DND-41 (cell line): Measurements from ENCODE around the gene OR56A4.

Experiments
- CTCF ChIP-seq: IDR thresholded peaks from 2 replicates; pipeline ENCODE4 v1.5.1; 2012; ENCODE audit warnings: borderline replicate concordance, low read length, moderate library complexity, mild to moderate bottlenecking; ENCODE audit not compliant: poor library complexity, severe bottlenecking; ENCODE audit errors: extremely low read depth
- EZH2 ChIP-seq: IDR thresholded peaks from 3 replicates; pipeline ENCODE4 v1.6.1; 2012; ENCODE audit warnings: borderline replicate concordance, low read depth, mild to moderate bottlenecking, moderate library complexity, low read length, inconsistent platforms; ENCODE audit not compliant: severe bottlenecking

GRCh38 chr11:5955586-5955985 is 51.2 kb downstream of the OR56A4 start:
- no peak for TF ChIP-seq CTCF
- TF ChIP-seq EZH2 = no peak
